ENCODE measurements around the gene NFIA.

Gene NFIA

DNA sequence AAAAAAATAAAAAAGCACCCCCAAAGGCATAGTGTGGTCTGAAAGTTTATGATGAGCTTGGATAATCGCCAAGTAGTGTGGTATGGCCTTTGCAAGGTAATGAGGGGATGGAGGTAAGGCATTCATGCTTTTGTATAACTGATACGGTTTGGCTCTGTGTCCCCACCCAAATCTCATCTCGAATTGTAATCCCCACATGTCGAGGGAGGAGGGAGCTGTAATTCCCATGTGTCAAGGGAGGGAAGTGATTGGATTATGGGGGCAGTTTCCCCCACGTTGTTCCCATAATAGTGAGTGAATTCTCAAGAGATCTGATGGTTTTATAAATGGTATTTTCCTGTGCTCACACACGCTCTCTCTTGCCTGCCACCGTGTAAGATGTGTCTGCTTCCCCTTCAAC lies 215.5 kb downstream of the NFIA start:
- no peak for DNase-seq (ENCODE audit: low read depth)

DNA sequence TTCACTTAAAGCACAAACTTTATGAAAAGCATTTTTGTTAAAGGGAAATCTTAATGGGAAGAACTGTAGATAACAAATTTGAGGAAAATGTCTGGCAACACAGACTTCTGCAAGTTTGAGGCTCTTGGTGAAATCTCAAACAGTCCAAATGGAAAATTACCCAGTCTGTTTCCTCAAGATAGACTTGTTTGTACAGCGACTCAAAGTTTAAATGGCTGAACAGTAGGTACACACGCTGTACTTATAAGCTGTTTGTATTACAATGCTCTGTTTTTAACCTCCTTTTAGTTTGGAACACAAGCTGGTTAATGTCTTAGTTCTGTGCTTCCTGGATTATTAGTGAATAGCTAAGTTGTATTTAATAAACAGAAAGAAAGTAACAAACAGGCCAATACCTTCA lies 217.1 kb downstream of the NFIA start:
- DNase-seq (ENCODE audit: low read depth), result no peak

DNA sequence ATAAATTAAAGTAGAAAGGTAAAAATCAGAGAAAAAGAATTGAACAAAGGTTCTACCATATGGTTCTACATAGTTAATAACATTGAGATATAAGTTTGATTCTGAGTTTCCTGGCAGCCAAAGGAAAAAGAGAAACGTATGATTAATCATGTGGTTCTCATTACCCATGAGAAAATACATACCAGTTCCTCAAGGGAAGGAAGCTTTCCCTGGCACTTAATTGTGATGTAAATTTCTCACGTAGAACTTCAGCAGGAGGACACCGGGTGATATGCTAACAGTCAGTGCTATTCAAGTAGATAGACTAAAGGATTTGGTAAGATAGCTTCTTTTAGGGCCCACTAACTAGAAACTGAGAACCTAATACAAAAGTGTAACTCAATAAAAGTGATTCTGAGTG lies 218.5 kb downstream of the NFIA start:
- DNase-seq (ENCODE audit: low read depth), result no peak

DNA sequence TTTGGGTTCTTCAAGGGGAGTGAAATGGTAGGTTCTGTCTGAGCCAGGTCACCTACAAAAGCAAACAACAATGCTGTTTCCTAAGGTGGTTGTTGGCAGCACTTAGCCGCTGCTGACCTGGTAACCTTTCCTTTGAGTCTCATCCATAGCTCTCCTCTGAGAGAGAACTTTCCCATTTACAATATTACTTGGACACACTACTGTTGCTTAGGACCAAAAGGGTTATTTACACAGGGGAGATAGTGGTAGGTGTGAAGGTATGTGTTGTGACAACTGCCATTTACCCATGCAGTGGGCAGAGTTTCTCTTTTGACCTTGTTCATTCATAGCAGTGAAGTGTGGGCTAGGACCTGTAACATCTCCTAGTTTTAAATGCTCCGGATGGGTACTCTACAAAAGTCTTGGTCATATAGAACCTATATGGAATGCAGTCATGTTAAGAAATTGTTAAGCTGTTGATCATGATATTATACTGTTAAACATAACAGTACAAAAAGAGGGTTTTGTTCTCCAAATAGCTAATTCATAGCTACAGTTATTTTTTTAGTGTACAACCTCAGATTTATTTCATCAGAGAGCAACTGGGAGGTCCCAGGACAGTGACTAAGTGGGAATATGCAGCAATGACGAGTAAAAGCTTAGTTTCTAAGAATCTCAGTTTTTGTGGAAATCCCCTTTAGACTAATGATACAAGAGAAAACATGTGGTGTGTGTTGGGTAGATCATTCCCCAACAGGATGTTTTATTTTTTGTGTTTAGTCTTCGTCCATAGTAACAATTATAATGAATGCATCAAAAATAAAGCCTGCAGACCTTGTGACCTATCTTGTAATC lies 219.7 kb downstream of the NFIA start:
- no peak for DNase-seq (ENCODE audit: low read depth)

DNA sequence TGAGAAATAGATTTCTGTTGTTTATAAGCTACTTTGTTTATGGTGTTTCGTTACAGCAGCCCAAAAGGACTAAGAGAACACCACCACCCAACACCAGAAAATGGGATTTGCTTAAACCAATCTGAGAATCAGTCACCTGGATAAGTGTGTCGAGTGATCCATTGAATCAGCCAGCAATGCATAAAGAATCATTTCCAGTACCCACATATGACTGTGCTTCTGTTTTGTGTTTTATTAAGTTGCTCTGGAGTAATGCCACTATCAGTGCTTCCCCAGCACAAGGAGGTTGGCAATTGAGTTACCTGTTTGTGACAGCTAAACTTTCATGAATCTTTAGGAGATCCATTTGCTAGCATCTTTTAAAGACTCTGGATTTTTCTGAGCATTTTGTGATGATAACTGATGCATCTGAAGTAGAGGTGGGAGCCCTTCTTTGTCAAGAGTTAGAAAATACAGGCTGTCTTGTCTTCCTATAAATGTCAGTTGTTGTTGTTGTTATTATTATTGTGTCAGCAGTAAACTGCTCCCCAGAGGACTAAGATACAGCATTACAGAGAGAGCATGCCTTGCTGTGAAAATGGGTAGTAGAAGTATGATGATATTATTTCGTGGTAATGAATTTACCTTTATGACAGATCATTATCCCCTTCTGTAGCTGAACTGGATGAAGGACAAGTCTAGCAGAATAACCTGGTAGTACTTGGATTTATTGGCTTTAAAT lies 225.2 kb downstream of the NFIA start:
- no peak for DNase-seq (ENCODE audit: low read depth)

DNA sequence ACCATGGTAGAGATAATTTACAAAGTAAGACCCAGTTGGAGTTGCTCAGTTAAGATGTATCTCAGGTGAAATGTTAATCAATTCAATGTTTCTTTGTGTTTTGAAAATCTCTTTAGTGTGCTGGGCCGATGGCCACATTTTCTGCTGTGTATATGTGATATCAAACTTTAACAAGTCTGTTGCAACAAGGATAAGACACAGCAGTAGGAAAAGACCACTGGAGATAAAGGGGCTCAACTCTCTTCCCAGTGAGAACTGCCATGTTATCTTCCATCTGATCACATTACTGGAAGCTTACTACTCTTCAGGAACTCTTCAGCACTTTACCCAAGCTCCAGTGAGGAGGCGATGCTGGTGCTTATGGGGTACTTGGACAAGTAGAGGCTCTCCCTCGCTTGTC lies 227.7 kb downstream of the NFIA start:
- no peak for DNase-seq (ENCODE audit: low read depth)

DNA sequence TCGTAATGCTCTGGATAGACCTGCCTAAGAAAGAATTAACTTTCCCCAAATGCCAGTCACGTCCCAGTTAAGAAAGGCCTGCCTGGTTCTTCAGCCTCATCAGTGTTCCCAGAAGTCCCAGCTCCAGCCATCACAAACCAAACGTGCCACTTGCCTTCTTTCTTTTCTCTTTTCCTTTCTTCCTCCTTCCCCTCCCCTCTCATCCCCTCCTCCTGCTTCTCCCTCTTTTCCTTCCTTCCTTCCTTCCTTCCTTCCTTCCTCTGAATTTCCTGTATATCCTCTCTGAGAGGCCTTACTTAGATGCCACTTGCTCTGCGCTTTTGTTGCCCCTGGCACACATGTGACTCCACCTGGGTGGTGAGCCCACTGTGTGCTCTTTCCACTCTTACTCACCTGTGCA lies 228.2 kb downstream of the NFIA start:
- DNase-seq (ENCODE audit: low read depth), result no peak

DNA sequence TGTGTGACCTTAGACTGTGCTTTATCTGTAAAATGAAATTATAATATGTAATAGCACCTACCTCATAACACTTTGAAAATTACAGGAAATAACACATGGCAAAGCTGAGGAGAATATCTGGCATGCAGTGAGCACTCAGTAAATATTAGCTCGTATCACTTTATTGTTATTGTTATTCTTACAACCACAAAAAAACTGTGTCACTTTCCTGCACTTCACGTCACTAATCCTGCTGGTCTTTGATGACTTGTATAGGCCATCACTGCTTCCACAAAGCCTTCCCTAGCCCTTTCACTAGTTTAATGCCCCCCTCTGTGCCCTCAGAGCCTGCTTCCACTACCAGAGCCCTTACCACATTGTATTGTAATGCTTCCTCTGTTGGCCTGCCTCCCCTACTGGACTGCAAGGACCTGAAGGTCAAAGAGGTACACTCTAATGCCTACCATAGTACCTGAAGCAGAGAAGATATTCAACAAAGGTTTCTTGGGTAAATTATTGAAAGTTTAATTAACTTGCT lies 231.6 kb downstream of the NFIA start:
- DNase-seq (ENCODE audit: low read depth), result no peak

DNA sequence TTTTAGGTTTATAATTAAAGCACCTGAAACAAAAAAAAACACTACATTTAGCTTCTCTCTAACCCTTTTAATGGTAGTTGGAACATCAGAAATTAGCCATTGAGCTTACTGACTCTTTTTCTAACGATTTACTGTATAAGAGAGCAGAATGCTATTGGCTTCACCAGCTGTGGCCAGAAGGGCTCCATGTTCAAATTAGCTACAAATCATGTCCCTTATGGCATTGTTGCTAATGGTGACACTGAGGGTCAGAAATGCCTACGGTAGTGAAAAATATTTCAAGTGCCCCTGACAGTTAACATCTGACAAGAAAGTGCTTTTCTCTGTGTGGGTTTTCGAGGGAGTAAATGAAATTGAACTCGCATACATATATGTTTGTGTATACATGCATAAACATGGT lies 232.7 kb downstream of the NFIA start:
- DNase-seq (ENCODE audit: low read depth), result no peak

DNA sequence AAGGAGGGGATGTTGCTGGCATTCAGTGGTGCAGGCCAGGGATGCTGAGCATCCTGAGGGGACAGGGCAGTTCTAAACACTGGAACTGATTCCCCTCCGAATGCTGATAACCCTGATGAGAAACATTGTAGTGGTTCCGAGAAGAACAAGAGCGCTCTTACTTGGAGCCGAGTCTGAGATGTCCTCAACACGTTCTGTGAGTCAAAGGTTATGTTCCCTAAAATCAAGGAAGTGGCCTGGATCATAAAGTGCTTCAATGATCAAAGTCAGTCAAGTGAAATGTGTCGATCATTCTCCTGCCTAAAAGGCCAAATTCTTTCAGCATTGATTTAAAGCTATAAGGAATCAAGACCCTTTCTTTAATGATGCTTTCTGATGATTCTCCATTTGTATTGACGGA lies 234.1 kb downstream of the NFIA start:
- no peak for DNase-seq (ENCODE audit: low read depth)

DNA sequence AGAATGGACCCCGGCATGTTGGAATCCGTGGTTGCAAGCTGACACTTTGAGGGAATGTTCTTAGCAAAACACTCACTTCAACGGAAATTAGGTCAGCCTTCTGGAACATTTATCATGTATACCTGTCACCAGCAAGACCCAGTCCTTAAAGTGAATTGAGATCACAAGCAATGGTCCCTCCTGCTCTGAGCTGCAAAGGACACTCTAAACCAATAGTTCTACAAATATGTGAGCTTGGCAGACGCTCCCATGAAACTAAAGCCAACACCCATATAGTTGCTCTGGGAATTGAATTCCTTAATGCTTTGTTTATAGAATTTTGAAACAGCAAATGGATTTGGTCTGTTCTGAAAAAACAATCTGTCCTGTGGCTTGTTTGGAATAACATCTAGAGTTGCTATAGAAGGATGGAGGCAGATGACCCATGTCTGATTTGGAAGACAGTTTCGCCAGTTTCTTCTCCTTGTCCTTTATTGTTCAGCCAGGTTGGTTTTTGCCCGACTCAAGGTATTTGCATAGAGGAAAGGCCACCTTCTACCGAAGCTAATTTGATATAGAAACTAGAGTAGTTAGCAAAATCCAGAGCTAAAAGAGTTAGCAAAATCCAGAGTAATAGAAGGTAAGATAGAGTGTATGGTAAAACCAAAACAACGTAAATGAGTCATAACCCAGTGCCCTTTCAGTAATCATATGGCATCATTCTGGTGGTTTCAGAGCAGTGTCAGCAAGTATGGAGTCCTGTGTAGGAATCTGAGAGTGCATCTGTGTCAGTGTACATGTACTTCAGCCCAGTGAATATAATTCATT lies 236.2 kb downstream of the NFIA start:
- no peak for DNase-seq (ENCODE audit: low read depth)

DNA sequence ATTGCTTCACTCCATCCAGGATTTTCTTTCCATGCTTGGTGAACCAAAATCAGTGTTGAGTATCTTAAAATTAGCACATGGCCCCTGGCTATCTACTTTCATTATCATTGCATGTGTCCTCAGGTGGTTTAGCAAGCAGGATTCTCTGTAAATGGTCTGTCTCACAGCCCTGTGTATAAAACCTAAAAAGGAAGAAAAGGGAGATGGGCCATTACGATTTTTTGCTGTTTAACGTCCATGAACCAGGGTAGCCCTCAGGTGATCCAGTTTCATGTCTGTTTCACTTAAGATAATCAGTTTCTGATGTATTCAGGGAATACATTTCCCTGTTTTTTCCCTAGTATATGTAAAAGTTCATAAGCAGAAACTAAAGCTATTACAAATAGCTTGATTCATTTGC lies 238.2 kb downstream of the NFIA start:
- DNase-seq (ENCODE audit: low read depth), result no peak

DNA sequence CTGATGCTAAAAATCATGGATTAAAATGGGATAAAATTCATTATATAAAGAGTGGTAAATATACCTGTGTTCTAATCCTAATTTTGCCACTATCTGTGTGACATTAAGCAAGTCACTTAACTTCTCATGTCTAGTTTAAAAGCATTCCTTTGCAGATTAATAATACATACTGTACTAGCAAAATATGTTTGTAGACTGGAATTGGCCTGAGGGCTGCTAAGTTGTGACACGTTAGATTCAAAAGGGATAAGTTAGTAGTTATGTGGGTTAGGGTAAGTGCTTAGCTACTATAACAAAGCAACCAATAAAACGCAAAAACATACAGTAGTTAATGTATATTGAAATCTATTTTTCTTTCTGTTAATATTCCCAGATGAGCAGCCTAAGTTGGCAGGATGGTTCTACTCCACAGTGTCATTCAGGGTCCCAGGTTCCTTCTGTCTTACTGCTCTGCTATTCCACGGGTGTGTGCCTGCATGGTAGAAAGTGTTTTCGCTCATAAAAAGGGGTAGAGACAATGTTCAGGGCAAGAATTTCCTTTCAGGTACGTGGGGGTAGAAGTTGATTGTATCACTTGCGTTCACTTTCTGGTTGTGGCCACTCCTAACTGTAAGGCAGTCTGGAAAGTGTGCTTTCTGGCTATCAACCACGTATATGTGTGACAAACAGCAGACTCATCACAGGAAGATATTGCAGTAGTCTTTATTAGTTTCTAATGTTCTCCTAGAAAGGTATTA lies 239.8 kb downstream of the NFIA start:
- no peak for DNase-seq (ENCODE audit: low read depth)

DNA sequence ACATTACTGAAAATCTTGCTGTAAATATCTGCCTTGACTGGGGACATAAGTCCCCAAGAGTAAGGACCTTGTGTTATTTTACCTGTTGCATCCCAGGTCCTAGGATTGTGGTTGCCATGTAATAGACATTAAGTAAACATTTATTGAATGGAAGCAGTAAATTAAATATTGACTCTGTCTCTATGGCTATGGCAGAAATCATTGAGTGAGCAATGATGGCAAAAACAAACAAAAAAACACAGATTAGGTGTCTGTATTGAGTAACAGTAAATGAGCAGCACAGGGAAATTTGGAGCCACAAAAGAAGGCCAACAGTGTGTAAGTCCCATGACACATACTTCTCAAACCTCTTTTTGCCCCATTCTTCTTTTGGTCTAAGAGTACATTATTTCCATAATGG lies 240.4 kb downstream of the NFIA start:
- no peak for DNase-seq (ENCODE audit: low read depth)

DNA sequence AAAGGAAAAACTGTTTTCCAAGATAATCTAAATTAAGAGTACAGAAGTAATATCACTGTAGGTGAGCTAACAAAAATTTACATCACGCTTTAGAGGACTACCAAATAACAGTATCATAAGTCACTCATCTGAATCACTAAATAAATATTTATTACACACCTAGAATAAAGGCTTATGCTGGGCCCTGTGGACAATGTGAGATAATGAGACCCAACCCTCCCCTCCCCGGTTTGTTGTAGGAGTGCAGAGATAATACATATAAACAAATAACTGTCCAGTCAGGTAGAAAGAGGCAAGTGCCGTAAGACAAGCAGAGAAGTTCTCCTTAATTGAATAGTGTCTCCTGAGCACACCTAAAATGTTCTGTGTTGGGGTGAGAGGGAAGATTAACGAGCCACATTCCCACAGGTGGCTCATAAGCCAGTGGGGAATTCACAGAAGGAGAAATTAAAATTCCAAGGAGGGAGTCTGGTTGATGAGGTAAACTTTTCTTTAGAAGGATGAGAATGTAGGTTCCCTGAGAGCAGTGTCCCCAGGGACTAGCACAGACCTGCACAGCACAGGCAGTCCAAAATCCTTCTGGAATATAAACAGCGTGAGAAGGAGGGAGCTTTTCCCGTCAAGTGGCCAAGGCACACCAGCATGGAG lies 241.4 kb downstream of the NFIA start:
- no peak for DNase-seq (ENCODE audit: low read depth)

DNA sequence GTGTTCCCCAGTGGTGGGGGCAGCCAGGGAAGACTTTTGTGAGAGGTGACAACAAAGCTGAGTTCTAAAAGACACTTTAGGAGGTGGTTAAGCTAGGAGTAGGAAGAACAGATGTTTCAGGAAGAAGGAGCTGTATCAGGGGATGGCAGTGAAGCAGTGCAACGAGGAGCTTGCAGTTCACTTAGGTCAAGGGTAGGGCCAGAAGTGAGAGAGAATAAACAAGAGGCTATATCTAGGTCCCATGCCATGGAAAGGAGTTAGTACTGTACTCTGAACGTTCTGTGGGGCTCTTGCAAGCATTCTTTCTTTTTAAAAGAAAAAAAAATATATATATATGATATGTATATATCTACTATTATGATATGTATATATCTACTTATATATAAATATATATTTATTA lies 244.4 kb downstream of the NFIA start:
- DNase-seq (ENCODE audit: low read depth), result no peak

DNA sequence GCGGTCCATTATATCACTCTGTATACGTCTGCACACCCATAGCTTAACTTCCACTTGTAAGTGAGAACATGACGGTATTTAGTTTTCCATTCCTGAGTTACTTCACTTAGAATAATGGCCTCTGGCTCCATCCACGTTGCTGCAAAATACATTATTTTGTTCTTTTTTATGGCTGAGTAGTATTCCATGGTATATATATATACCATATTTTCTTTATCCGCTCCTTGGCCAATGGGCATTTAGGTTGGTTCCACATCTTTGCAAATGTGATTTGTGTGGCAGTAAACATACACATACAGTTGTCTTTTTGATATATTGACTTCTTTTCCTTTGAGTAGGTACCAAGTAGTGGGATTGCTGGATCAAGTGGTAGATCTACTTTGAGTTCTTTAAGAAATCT lies 245.1 kb downstream of the NFIA start:
- DNase-seq (ENCODE audit: low read depth), result no peak

DNA sequence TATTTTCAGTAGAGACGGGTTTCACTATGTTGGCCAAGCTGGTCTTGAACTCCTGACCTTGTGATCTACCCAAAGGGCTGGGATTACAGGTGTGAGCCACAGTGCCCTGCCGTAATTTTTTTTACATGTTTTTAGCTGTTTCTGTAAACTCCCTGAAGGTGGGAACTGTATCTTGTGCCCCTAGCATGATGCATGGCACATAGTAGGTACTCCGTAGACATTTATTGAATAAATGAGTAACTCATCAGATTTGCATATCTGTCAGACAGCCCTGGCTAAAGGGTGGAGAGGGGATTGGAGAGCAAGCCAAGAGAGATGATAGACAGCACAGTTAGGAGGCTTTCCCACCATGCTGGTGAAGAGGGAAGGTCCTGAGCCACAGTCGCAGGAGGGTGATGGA lies 247.2 kb downstream of the NFIA start:
- no peak for DNase-seq (ENCODE audit: low read depth)

DNA sequence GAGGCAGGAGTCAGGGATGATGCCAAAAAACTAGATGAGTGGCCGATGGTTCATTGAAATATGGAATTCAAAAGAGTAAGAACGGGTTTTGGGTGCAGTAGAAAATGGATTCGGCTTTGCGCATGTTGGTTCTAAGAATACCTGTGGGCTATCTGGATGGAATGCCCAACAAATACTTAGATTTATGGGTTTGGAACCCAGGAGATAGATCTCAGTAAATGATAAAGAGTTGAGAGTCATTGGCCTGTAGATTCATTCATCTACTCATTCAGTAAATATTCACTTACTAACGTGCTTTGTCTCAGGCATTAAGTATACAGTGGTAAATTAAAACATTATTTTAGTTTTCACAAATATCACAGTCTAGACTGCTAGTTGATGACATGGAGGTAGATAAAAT lies 247.7 kb downstream of the NFIA start:
- no peak for DNase-seq (ENCODE audit: low read depth)

DNA sequence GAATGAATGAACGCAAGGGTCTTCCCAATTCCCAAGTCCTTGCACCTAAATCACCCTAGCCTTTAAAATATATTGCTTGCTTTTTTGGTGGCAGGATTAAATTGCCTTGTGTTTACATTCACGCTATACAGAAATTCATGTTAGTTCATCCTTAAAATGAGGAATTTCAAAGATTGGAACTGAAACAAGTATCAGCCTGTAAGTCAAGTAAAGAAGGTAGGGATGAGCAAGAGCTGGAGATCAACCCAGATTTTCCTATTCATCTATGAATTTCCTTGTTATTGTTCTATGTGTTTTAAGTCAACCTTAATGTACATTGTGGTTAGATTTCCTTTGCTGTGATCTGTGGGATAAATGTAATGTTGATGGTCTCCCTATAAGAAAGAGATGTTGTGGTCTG lies 248.2 kb downstream of the NFIA start:
- no peak for DNase-seq (ENCODE audit: low read depth)

DNA sequence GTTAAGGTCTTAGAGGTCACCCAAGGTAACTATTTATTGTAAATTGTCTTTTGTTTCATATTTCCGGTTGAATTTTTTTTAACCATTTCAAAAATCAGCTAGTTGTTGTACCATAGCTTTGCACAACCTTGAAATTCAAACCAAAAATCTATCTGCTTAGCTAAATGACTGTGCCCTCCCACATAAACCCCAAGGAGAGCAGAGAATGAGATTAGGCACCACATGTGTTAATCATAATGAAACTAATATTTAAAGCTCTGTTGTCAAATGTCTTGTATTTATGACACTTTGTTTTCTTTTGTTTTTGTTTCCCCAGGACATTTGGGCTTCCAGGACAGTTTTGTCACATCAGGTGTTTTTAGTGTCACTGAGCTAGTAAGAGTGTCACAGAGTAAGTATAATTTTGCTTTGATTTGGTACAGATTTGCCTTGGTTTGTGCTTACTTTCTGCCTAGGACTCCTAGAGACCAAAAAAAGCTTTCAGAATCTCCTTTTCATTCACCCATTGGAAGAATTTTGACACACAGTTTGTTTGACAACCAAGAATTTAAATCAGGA lies 249.9 kb downstream of the NFIA start:
- DNase-seq (ENCODE audit: low read depth), result no peak

Measured in T follicular helper cell (primary cell).